HepG2 (cell line): Measurements from ENCODE around the gene CNTRL. TPM values are rescaled to one million over a fixed set of nuclear protein-coding genes. Genes with fewer than 3 reads are reported as not detected.

Source experiments
- ATAC-seq: fragments of 200-7000 bp; cut with Tn5 transposase; 3 replicates; pipeline ENCODE4 v1.9.1; 2020; ENCODE audit warnings: mild to moderate bottlenecking, moderate library complexity
- BruUV-seq: library from RNA; stranded (reverse); fragments of 400-500 nt; replicated peaks from 2 replicates; lab custom pipeline; 2021; lab: Mats Ljungman, UMichigan
- CTCF ChIA-PET: fragments of 300-600 bp; formaldehyde crosslinking; extraction: SDS; loops from one replicate; lab custom pipeline; 2021; ENCODE audit warnings: low total read pairs, inconsistent platforms, low intra/inter-chr PET ratio; lab: Yijun Ruan, JAX
- POLR2A ChIA-PET: fragments of 350-600 bp; sonication (Branson Sonifier 250); formaldehyde crosslinking; loops from one replicate; lab custom pipeline; 2020; ENCODE audit warnings: antibody characterized with exemption, inconsistent platforms; lab: Yijun Ruan, JAX
- DNase-seq: peaks from one replicate; pipeline ENCODE4 v3.0.0-alpha.2; 2015; ENCODE audit warnings: low spot score
- FAIRE-seq: peaks from 3 replicates; lab custom pipeline; 2011; peaks lifted over from hg19 to GRCh38; lab: Jason Lieb, UNC
- H2AFZ ChIP-seq: one replicate; pipeline ENCODE4 v1.6.1; 2011; ENCODE audit warnings: low read length, inconsistent platforms
- H3K27ac ChIP-seq: fragments of 300-600 bp; 3 replicates; pipeline ENCODE4 v1.8.0; 2011; ENCODE audit warnings: mixed run types, mild to moderate bottlenecking, mixed read lengths, low read length, inconsistent platforms; ENCODE audit not compliant: insufficient read depth; ENCODE audit errors: extremely low read length
- H3K27me3 ChIP-seq, 2 experiments: fragments of 200-600 bp in 1 of 2; 2 replicates in 1 of 2; 3 replicates in 1 of 2; pipeline versions ENCODE4 v1.6.0 to v1.8.0; 2011; ENCODE audit warnings: low read length in 2 of 2, mild to moderate bottlenecking in 2 of 2, moderate library complexity in 2 of 2, inconsistent platforms in 1 of 2; ENCODE audit not compliant: insufficient read depth in 2 of 2, control insufficient read depth in 1 of 2
- H3K36me3 ChIP-seq, 2 experiments: fragments of 200-600 bp in 1 of 2; replicated peaks in 1 of 2; 2 replicates in 1 of 2; 3 replicates in 1 of 2; pipeline versions ENCODE4 v1.5.1 to v1.8.0; 2011; ENCODE audit warnings: low read length in 2 of 2, inconsistent platforms in 1 of 2; ENCODE audit not compliant: insufficient read depth in 2 of 2, control insufficient read depth in 1 of 2
- H3K4me1 ChIP-seq: 2 replicates; pipeline ENCODE4 v1.5.1; 2012; ENCODE audit warnings: low read length, inconsistent platforms; ENCODE audit not compliant: insufficient read depth
- H3K4me2 ChIP-seq: 2 replicates; pipeline ENCODE4 v1.6.0; 2011; ENCODE audit warnings: low read depth, low read length, inconsistent platforms
- H3K4me3 ChIP-seq, 3 experiments: fragments of 200-600 bp in 1 of 3; sonication (generic), shearing (Covaris generic) in 1 of 3; replicated peaks in 1 of 3; 2 replicates each; pipeline ENCODE4 v1.5.1; 2011 to 2016; ENCODE audit warnings: low read length in 3 of 3, inconsistent platforms in 2 of 3, low read depth in 2 of 3, mild to moderate bottlenecking in 2 of 3, control low read depth in 1 of 3, mixed read lengths in 1 of 3; ENCODE audit not compliant: insufficient read depth in 1 of 3
- H3K79me2 ChIP-seq: one replicate; pipeline ENCODE4 v1.6.1; 2011; ENCODE audit warnings: low read length, inconsistent platforms; ENCODE audit not compliant: insufficient read depth
- H3K9ac ChIP-seq: 2 replicates; pipeline ENCODE4 v1.6.0; 2011; ENCODE audit warnings: mild to moderate bottlenecking, low read depth, low read length, inconsistent platforms; ENCODE audit not compliant: insufficient read depth
- H3K9me3 ChIP-seq: 2 replicates; pipeline ENCODE4 v1.5.1; 2012; ENCODE audit warnings: mild to moderate bottlenecking, low read length
- H4K20me1 ChIP-seq: 2 replicates; pipeline ENCODE4 v1.6.0; 2011; ENCODE audit warnings: inconsistent platforms, mild to moderate bottlenecking, low read length, moderate library complexity; ENCODE audit not compliant: insufficient read depth
- CENPX ChIP-seq: sonication (generic); formaldehyde crosslinking; IDR thresholded peaks from 2 replicates; pipeline ENCODE4 v1.9.0; 2021; ENCODE audit warnings: mild to moderate bottlenecking, missing genetic modification reagents, moderate library complexity
- EZH2 ChIP-seq: conservative IDR thresholded peaks from 2 replicates; pipeline ENCODE4 v1.6.1; 2012; ENCODE audit warnings: mild to moderate bottlenecking, low read depth, low read length, moderate library complexity
- NR2F1 ChIP-seq, 2 experiments: fragments of 450-650 bp in 1 of 2; formaldehyde crosslinking in 1 of 2; IDR thresholded peaks; 2 replicates each; pipeline versions ENCODE4 v1.5.0 to v1.6.1; 2016 to 2020; ENCODE audit warnings: mild to moderate bottlenecking in 1 of 2, missing compliant biosample characterization in 1 of 2, missing genetic modification reagents in 1 of 2, moderate library complexity in 1 of 2
- ZNF12 ChIP-seq: sonication (generic); formaldehyde crosslinking; IDR thresholded peaks from 2 replicates; pipeline ENCODE4 v1.5.0; 2020; ENCODE audit warnings: missing genetic modification reagents
- ZNF850 ChIP-seq: sonication (generic); formaldehyde crosslinking; conservative IDR thresholded peaks from 2 replicates; pipeline ENCODE4 v1.9.0; 2021; ENCODE audit warnings: mild to moderate bottlenecking, missing genetic modification reagents
- WGBS: methylation state at CpG from one replicate; pipeline ENCODE4 v1.1.6; 2017; ENCODE audit warnings: low lambda C conversion rate; 5-methylcytosine and 5-hydroxymethylcytosine counted together
- in situ Hi-C: cut with HindIII; loops from 2 replicates; pipeline ENCODE4 v1.10.0; 2017; ENCODE audit warnings: low pct_unique_long_range_greater_than_20kb; ENCODE audit not compliant: extremely low pct_ligation_motif_present
- intact Hi-C: fragments of 100-400 bp; cut with micrococcal nuclease; formaldehyde crosslinking; loops from one replicate; pipeline ENCODE4 v1.10.0; 2022; ENCODE audit not compliant: unreplicated experiment
- polyA plus RNA-seq, 8 experiments: library from polyadenylated mRNA; depleted of rRNA in 3 of 8; stranded (reverse) in 7 of 8; unstranded in 1 of 8; fragments of >200 nt; fragmentation: Illumina TruSeq in 4 of 8; extraction: Trizol in 4 of 8; gene quantifications; 2 replicates each; pipeline versions ENCODE4 v1.2.1 to v1.2.3, GENCODE V29; 2011 to 2016; ENCODE audit warnings: low read depth in 4 of 8, missing spikeins in 1 of 8, mixed read lengths in 1 of 8; ENCODE audit not compliant: insufficient read depth in 1 of 8
- total RNA-seq, 5 experiments: library from RNA; depleted of rRNA; stranded (reverse); fragments of >200 nt; fragmentation: Illumina TruSeq; extraction: Trizol; gene quantifications; 2 replicates each; pipeline ENCODE4 v1.2.3, GENCODE V29; 2016; ENCODE audit warnings: low read depth in 1 of 5
- TF ChIP-seq, protein P1 (sequence below): sonication (generic); formaldehyde crosslinking; IDR thresholded peaks from 2 replicates; pipeline ENCODE4 v1.5.0; 2020; ENCODE audit warnings: missing genetic modification reagents, mild to moderate bottlenecking, borderline replicate concordance
- TF ChIP-seq, protein P2 (sequence below), 2 experiments: sonication (generic) in 1 of 2; formaldehyde crosslinking in 1 of 2; IDR thresholded peaks; 2 replicates each; pipeline versions ENCODE4 v1.6.1 to v1.9.0; 2014 to 2022; ENCODE audit warnings: antibody characterized with exemption in 1 of 2, borderline replicate concordance in 1 of 2, inconsistent platforms in 1 of 2, low read depth in 1 of 2, missing genetic modification reagents in 1 of 2
- TF ChIP-seq, protein P3 (sequence below): sonication (generic); formaldehyde crosslinking; IDR thresholded peaks from 2 replicates; pipeline ENCODE4 v1.4.0; 2020; ENCODE audit warnings: missing genetic modification reagents

CNTRL gene
- total and polyA plus RNA-seq, 2 of the 13 experiments (the other 11 are each of a cell fraction or from before 2014, with no cell fraction given): 7.5 to 11.8 TPM

DNA sequence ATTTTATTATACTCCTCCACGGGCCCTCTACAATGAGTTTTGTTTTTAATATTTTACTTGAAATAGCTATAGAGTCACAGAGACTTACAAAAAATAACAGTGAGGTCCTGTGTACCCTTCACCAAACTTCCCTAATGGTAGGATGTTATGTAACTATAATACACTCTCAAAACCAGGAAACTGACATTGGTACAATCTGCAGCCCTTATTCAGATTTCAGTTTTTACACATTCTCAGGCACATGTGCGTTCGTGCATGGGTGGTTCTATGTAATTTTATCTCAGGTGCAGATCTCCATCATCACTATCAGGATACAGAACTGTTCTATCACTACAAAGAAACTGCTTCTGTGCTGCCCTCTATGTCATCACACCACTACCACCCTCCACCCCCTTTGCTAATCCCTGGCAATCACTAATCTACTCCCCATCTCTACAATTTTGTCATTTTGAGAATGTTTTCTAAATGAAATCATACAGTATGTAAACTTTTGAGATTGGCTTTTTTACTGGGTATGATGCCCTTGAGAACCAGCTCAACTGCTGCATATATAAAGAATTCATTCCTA is 110.5 kb downstream of the CNTRL start:
- BruUV-seq: no TSS peak
- peak overlapping the region; percentile 37; the same call in 1 of the 2 replicates for H3K4me2 ChIP-seq
- H4K20me1 ChIP-seq: peaks cover 12% of the 10 kb centered on the region; the same call in 1 of the 2 replicates
- H3K27me3 ChIP-seq: no peaks in the 10 kb centered on the region
- H3K27ac ChIP-seq: peak overlapping the region; percentile 84
- POLR2A ChIA-PET: interaction anchor here (1.3 kb wide), 1 partner anchor 17 kb away, joined by 5 read pairs; the partner anchor contains the start of gene RAB14
- DNase-seq: no peak
- no peaks in the 10 kb centered on the region for H3K9me3 ChIP-seq
- in situ Hi-C loops (no loop called here), intact Hi-C loops (loop anchor here (10.0 kb wide), 1 partner anchor 130 kb away; the partner anchor contains the start of gene C5)
- ATAC-seq: no peak
- H3K36me3 ChIP-seq: peaks cover 5 to 14% of the 10 kb centered on the region in 2 experiments; a peak in 3 of 5 replicates
- no peak overlapping the region for H3K9ac ChIP-seq
- CTCF ChIA-PET: no interaction called here
- peaks cover 74% of the 10 kb centered on the region for H3K79me2 ChIP-seq
- no peak overlapping the region for H3K4me3 ChIP-seq
- 100% methylated on average over 3 of the region's 3 CpGs for WGBS
- no peak overlapping the region for H2AFZ ChIP-seq
- H3K4me1 ChIP-seq: peaks cover 84% of the 10 kb centered on the region
- FAIRE-seq: no peak
- TF ChIP-seq ZNF850 (CRISPR knock-in tag): no peak
- no peak for TF ChIP-seq CENPX (CRISPR knock-in tag)
- TF ChIP-seq ZNF12: no peak
- TF ChIP-seq NR2F1 (CRISPR knock-in tag; IDR thresholded peaks at IDR 0.05): no peak
- TF ChIP-seq, protein P1, sequence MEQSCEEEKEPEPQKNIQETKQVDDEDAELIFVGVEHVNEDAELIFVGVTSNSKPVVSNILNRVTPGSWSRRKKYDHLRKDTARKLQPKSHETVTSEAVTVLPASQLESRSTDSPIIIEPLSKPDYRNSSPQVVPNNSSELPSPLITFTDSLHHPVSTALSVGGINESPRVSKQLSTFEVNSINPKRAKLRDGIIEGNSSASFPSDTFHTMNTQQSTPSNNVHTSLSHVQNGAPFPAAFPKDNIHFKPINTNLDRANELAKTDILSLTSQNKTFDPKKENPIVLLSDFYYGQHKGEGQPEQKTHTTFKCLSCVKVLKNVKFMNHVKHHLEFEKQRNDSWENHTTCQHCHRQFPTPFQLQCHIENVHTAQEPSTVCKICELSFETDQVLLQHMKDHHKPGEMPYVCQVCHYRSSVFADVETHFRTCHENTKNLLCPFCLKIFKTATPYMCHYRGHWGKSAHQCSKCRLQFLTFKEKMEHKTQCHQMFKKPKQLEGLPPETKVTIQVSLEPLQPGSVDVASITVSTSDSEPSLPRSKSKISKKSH (CRISPR knock-in tag): no peak
- TF ChIP-seq EZH2: no peak
- TF ChIP-seq, protein P2, sequence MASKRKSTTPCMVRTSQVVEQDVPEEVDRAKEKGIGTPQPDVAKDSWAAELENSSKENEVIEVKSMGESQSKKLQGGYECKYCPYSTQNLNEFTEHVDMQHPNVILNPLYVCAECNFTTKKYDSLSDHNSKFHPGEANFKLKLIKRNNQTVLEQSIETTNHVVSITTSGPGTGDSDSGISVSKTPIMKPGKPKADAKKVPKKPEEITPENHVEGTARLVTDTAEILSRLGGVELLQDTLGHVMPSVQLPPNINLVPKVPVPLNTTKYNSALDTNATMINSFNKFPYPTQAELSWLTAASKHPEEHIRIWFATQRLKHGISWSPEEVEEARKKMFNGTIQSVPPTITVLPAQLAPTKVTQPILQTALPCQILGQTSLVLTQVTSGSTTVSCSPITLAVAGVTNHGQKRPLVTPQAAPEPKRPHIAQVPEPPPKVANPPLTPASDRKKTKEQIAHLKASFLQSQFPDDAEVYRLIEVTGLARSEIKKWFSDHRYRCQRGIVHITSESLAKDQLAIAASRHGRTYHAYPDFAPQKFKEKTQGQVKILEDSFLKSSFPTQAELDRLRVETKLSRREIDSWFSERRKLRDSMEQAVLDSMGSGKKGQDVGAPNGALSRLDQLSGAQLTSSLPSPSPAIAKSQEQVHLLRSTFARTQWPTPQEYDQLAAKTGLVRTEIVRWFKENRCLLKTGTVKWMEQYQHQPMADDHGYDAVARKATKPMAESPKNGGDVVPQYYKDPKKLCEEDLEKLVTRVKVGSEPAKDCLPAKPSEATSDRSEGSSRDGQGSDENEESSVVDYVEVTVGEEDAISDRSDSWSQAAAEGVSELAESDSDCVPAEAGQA (IDR thresholded peaks at IDR 0.05; ENCODE audit: low read depth): no peak
- TF ChIP-seq, protein P2 (CRISPR knock-in tag; IDR thresholded peaks at IDR 0.05; ENCODE audit: borderline replicate concordance): no peak
- TF ChIP-seq, protein P3, sequence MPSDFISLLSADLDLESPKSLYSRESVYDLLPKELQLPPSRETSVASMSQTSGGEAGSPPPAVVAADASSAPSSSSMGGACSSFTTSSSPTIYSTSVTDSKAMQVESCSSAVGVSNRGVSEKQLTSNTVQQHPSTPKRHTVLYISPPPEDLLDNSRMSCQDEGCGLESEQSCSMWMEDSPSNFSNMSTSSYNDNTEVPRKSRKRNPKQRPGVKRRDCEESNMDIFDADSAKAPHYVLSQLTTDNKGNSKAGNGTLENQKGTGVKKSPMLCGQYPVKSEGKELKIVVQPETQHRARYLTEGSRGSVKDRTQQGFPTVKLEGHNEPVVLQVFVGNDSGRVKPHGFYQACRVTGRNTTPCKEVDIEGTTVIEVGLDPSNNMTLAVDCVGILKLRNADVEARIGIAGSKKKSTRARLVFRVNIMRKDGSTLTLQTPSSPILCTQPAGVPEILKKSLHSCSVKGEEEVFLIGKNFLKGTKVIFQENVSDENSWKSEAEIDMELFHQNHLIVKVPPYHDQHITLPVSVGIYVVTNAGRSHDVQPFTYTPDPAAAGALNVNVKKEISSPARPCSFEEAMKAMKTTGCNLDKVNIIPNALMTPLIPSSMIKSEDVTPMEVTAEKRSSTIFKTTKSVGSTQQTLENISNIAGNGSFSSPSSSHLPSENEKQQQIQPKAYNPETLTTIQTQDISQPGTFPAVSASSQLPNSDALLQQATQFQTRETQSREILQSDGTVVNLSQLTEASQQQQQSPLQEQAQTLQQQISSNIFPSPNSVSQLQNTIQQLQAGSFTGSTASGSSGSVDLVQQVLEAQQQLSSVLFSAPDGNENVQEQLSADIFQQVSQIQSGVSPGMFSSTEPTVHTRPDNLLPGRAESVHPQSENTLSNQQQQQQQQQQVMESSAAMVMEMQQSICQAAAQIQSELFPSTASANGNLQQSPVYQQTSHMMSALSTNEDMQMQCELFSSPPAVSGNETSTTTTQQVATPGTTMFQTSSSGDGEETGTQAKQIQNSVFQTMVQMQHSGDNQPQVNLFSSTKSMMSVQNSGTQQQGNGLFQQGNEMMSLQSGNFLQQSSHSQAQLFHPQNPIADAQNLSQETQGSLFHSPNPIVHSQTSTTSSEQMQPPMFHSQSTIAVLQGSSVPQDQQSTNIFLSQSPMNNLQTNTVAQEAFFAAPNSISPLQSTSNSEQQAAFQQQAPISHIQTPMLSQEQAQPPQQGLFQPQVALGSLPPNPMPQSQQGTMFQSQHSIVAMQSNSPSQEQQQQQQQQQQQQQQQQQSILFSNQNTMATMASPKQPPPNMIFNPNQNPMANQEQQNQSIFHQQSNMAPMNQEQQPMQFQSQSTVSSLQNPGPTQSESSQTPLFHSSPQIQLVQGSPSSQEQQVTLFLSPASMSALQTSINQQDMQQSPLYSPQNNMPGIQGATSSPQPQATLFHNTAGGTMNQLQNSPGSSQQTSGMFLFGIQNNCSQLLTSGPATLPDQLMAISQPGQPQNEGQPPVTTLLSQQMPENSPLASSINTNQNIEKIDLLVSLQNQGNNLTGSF (CRISPR knock-in tag): no peak
